GM12892 (cell line): ENCODE data around the gene CYP4A11. TPM values are rescaled to one million over a fixed set of nuclear protein-coding genes. Genes with fewer than 3 reads are reported as not detected.
"Not testable (repeated sequence)": the region's sequence is repeated elsewhere in the genome, so short reads cannot be mapped to it uniquely, and the experiment has no call there.

Source experiments
- DNase-seq: peaks from one replicate; pipeline ENCODE4 v3.0.0; 2011; ENCODE audit not compliant: insufficient read length
- FAIRE-seq: peaks from 2 replicates; lab custom pipeline; 2011; peaks lifted over from hg19 to GRCh38; lab: Jason Lieb, UNC
- POLR2A ChIP-seq: IDR thresholded peaks from 2 replicates; pipeline ENCODE4 v1.6.1; 2011; ENCODE audit warnings: low read depth, low read length, control low read depth
- POLR2AphosphoS5 ChIP-seq: IDR thresholded peaks from 2 replicates; pipeline ENCODE4 v1.6.1; 2011; ENCODE audit warnings: low read depth, low read length, control low read depth
- TAF1 ChIP-seq: IDR thresholded peaks from 2 replicates; pipeline ENCODE4 v1.6.1; 2011; ENCODE audit warnings: low read depth, mild to moderate bottlenecking, control low read depth, low read length, borderline replicate concordance
- polyA plus RNA-seq: library from polyadenylated mRNA; unstranded; fragments of >200 nt; gene quantifications from one replicate; pipeline ENCODE4 v1.2.1, GENCODE V29; 2012; ENCODE audit warnings: missing spikeins, inconsistent platforms; ENCODE audit not compliant: missing spikeins

Gene CYP4A11, protein sequence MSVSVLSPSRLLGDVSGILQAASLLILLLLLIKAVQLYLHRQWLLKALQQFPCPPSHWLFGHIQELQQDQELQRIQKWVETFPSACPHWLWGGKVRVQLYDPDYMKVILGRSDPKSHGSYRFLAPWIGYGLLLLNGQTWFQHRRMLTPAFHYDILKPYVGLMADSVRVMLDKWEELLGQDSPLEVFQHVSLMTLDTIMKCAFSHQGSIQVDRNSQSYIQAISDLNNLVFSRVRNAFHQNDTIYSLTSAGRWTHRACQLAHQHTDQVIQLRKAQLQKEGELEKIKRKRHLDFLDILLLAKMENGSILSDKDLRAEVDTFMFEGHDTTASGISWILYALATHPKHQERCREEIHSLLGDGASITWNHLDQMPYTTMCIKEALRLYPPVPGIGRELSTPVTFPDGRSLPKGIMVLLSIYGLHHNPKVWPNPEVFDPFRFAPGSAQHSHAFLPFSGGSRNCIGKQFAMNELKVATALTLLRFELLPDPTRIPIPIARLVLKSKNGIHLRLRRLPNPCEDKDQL
- polyA plus RNA-seq = not detected

- FAIRE-seq (no peak), DNase-seq (no peak)
- TF ChIP-seq POLR2A = no peak
- TF ChIP-seq POLR2AphosphoS5 = no peak
- no peak for TF ChIP-seq TAF1
Measured at GRCh38 chr1:46941135-46941694, at the start of gene CYP4A11. Gene CYP4A11, minus strand, starts transcription at chr1:46941476. Its CDS starts 43 bp downstream, at chr1:46941433.

DNA sequence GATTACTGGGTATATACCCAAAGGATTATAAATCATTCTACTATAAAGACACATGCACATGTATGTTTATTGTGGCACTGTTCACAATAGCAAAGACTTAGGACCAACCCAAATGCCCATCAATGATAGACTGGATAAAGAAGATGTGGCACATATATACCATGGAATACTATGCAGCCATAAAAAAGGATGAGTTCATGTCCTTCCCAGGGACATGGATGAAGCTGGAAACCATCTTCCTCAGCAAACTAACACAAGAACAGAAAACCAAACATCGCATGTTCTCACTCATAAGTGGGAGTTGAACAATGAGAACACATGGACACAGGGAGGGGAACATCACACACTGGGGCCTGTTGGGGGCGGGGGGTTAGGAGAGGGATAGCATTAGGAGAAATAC lies 49.3 kb upstream of the CYP4A11 start:
- FAIRE-seq, DNase-seq: not testable (repeated sequence)

DNA sequence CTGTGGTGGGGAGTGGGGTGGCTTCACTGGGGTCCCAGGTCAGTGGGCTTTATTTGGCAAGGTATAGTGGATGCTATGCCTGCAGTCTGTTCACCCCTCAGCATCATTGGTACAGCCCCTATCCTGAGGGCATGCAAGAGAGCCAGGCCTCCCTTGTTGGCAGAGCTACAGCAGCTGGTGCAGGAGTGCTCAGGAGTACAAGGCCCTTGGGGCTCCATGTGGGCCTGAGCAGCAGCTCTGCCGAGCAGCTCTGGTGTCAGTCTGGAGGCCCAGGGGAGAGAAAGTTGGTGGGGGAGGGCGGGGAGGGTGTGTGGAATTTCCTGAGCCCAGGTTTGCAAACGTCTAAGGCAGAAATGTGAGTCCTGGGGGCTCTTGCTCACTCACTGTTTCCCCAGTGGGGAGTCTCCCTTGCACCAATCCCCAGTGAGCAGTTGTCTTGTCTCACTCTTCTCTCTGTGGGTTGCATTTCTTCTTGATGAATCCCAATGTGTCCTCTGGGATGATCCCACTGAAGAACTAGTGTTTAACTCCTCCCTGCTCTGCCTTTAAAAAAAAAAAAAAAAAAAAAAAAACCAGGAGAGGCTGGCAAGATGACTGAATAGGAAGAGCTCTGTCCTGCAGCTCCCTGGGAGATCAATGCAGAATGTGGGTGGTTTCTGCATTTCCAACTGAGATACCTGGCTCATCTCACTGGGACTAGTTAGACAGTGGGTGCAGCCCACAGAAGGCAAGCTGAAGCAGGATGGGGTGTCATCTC lies 42.7 kb upstream of the CYP4A11 start:
- FAIRE-seq = no peak
- no peak for DNase-seq
- TF ChIP-seq TAF1 = no peak
- no peak for TF ChIP-seq POLR2A
- no peak for TF ChIP-seq POLR2AphosphoS5

- no peak for TF ChIP-seq POLR2A
- TF ChIP-seq TAF1 = no peak
- no peak for TF ChIP-seq POLR2AphosphoS5
- no peak for FAIRE-seq
- DNase-seq = no peak
Measured at GRCh38 chr1:46983166-46983829, 42.0 kb upstream of the CYP4A11 start.

DNA sequence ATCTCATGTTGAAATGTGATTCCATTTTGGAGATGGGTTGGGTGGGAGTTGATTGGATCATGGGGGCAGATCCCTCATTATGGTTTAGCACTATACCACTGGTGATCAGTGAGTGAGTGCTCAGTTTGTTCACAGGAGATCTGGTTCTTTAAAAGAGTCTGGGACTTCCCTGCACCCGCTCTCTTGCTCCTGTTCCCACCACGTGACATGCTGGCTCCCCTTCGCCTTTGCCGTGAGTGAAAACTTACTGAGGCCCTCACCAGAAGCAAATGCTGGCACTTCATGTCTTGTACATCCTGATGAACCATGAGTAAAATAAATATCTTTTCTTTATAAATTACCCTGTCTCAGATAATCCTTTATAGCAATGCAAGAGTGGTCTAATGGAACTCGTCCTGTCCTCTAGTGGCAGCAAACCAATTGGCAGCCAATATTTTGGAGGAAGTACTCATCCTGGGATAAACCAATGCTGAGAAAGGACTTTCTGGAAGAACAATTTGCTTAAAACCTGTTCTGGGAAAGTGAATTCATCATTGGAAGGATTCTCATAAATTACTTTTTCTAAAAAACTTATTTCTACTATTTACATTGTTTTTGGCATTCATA lies 27.8 kb upstream of the CYP4A11 start:
- TF ChIP-seq POLR2AphosphoS5 = no peak
- no peak for TF ChIP-seq TAF1
- no peak for TF ChIP-seq POLR2A
- DNase-seq (no peak), FAIRE-seq (no peak)

DNA sequence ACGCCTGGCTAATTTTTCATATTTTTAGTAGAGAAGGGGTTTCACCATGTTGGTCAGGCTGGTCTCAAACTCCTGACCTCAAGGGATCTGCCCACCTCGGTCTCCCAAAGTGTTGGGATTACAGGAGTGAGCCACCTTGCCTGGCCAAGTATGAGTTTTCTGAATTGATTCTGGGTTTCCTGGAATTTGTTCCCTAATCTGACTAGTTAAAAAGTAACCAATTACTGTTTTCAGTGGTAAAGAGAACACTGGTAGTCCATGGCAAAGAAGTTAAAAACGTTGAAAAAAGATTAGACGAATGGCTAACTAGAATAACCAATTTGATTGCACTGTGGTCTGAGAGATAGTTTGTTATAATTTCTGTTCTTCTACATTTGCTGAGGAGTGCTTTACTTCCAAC lies 21.0 kb upstream of the CYP4A11 start:
- not testable (repeated sequence) for FAIRE-seq, DNase-seq

- no peak for DNase-seq
- no peak for FAIRE-seq
- no peak for TF ChIP-seq POLR2AphosphoS5
- TF ChIP-seq POLR2A = no peak
- TF ChIP-seq TAF1 = no peak
Measured at GRCh38 chr1:46961066-46961758, 19.9 kb upstream of the CYP4A11 start.

DNA sequence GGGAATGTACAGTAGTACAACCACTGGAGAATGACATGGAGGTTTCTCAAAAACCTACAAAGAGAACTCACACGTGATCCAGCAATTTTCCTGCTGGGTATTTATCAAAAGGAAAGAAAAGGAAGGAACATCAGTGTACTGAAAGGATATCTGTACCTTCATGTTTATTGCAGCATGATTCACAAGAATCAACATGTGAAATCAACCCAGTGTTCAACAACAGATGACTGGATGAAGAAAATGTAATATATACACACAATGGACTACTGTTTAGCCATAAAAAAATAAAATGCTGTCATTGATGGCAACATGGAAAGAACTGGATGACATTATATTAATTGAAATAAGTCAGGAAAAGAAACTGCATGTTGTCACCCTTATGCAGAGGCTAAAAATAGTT lies 19.0 kb upstream of the CYP4A11 start:
- DNase-seq (no peak), FAIRE-seq (no peak)
- TF ChIP-seq TAF1 (no peak), POLR2A (no peak), POLR2AphosphoS5 (no peak)

GRCh38 chr1:46955116-46955515 lies 13.8 kb upstream of the CYP4A11 start:
- FAIRE-seq, DNase-seq: not testable (repeated sequence)

- not testable (repeated sequence) for FAIRE-seq, DNase-seq
Measured at GRCh38 chr1:46953847-46954246, 12.6 kb upstream of the CYP4A11 start.

DNA sequence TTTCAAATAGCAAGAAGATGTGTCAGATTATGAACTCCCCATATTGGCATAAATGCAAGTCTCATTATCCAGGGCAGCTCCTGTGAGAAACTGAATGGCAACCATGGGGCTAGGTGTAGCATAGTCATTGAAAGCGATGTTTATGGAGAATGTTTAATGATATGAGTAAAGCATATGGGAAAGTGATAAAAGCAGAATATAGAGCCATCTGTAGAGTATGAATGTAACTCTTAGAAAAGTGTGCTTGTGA lies 8.1 kb upstream of the CYP4A11 start:
- not testable (repeated sequence) for FAIRE-seq, DNase-seq
